Ovary (tissue), 3 donors: ENCODE results near the gene RNF182.

Experiments
- POLR2A ChIP-seq: fragments of 450-650 bp; IDR thresholded peaks from one replicate; pipeline ENCODE4 v1.6.1; 2017; ENCODE audit warnings: antibody characterized with exemption, mild to moderate bottlenecking, moderate library complexity
- TF ChIP-seq, protein P1 (sequence below), 3 donors: fragments of 450-650 bp in 2 of 3; fragments of 200-600 bp in 1 of 3; IDR thresholded peaks; one replicate each; pipeline versions ENCODE4 v1.5.1 to v1.8.0; 2016 to 2022; ENCODE audit warnings: antibody characterized with exemption in 3 of 3, mild to moderate bottlenecking in 1 of 3
- donor health status: DM: no; HTN: no; CAD: no.

DNA sequence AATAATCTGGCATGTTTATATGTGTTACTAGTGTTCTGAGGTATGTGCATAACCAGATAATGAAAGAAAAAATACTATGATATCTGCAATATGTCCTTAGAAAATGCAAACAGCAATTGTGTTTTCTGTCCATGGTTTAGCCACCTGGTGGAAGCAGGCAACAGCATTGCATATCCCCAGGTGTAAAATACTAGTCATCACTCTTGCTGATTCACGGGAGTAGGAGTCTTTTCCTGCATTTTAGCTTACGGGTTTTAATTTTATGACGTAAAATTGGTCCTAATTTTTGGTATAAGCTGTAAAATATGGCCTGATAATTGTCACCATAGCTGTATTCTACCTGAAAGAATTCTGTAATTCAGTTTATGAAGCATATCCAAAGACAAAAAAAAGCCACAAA, 2.5 kb downstream of the RNF182 start:
- TF ChIP-seq, protein P1, sequence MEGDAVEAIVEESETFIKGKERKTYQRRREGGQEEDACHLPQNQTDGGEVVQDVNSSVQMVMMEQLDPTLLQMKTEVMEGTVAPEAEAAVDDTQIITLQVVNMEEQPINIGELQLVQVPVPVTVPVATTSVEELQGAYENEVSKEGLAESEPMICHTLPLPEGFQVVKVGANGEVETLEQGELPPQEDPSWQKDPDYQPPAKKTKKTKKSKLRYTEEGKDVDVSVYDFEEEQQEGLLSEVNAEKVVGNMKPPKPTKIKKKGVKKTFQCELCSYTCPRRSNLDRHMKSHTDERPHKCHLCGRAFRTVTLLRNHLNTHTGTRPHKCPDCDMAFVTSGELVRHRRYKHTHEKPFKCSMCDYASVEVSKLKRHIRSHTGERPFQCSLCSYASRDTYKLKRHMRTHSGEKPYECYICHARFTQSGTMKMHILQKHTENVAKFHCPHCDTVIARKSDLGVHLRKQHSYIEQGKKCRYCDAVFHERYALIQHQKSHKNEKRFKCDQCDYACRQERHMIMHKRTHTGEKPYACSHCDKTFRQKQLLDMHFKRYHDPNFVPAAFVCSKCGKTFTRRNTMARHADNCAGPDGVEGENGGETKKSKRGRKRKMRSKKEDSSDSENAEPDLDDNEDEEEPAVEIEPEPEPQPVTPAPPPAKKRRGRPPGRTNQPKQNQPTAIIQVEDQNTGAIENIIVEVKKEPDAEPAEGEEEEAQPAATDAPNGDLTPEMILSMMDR (IDR thresholded peaks at IDR 0.05) = no peak
- no peak for TF ChIP-seq POLR2A
